Measurements from ENCODE around the gene CSPG5. TPM values are rescaled to one million over a fixed set of nuclear protein-coding genes. Genes with fewer than 3 reads are reported as not detected.

The CSPG5 gene
- total RNA-seq, 1 experiment from 2014 or later, result 7.4 TPM

DNA sequence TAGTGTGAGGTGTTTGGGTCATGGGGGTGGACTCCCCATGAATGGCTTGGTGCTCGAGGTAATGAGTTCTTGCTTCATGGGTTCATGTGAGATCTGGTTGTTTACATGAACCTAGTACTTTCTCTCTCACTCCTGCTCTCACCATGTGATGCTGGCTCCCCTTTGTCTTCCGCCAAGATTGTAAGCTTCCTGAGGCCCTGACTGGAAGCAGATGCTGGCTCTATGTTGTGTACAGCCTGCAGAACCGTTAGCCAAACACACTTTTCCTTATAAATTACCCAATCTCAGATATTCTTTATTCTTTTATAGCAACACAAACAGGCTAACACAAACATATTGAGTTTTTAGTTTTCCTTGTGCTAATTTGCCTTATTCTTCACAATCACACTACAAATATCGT lies 3.2 kb upstream of the CSPG5 start:
- H3K27ac Mint-ChIP-seq (ENCODE audit: unreplicated experiment), result no peak overlapping the region
- H3K36me3 Mint-ChIP-seq (ENCODE audit: insufficient read depth, unreplicated experiment), result peaks cover 7% of the 10 kb centered on the region
- peaks cover 13% of the 10 kb centered on the region for H3K27me3 Mint-ChIP-seq (ENCODE audit: unreplicated experiment)
- H3K4me1 Mint-ChIP-seq (ENCODE audit: low read depth, unreplicated experiment), result no peaks in the 10 kb centered on the region
- CTCF ChIA-PET, result no interaction called here
- BruUV-seq (replicated peaks), result TSS peak; percentile 3
- H3K4me3 Mint-ChIP-seq (ENCODE audit: low read depth, unreplicated experiment), result no peak overlapping the region
- no peaks in the 10 kb centered on the region for H3K9me3 Mint-ChIP-seq (ENCODE audit: low read depth, unreplicated experiment)
- DNase-seq, result no peak
- TF ChIP-seq, protein P1, sequence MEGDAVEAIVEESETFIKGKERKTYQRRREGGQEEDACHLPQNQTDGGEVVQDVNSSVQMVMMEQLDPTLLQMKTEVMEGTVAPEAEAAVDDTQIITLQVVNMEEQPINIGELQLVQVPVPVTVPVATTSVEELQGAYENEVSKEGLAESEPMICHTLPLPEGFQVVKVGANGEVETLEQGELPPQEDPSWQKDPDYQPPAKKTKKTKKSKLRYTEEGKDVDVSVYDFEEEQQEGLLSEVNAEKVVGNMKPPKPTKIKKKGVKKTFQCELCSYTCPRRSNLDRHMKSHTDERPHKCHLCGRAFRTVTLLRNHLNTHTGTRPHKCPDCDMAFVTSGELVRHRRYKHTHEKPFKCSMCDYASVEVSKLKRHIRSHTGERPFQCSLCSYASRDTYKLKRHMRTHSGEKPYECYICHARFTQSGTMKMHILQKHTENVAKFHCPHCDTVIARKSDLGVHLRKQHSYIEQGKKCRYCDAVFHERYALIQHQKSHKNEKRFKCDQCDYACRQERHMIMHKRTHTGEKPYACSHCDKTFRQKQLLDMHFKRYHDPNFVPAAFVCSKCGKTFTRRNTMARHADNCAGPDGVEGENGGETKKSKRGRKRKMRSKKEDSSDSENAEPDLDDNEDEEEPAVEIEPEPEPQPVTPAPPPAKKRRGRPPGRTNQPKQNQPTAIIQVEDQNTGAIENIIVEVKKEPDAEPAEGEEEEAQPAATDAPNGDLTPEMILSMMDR (IDR thresholded peaks at IDR 0.05; ENCODE audit: unreplicated experiment), result no peak
- intact Hi-C loops (cut with micrococcal nuclease; ENCODE audit: unreplicated experiment), result no loop called here

DNA sequence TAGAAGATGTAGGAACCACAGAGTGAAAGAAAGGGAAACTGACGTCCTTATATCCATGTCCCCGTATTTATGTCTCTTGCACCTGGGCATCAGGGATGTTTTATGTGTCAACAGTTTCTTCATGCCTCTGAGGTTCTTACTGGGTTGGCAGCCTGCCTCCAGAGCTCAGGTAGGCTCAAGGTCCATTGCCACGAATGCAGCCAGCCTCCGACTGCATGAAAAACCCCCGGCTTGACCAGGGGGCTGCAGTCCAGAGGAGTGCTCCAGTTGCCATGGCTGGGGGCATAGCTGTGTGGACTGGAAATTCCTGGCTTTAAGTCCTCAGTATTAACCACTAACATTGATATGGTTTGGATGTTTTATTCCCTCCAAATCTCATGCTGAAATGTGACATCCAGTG lies 2.8 kb upstream of the CSPG5 start:
- intact Hi-C loops (cut with micrococcal nuclease; ENCODE audit: unreplicated experiment), result no loop called here
- no TSS peak for BruUV-seq (replicated peaks)
- Mint-ChIP-seq H3K4me3 (ENCODE audit: low read depth, unreplicated experiment) (no peak overlapping the region), H3K9me3 (ENCODE audit: low read depth, unreplicated experiment) (no peaks in the 10 kb centered on the region), H3K4me1 (ENCODE audit: low read depth, unreplicated experiment) (no peaks in the 10 kb centered on the region), H3K36me3 (ENCODE audit: insufficient read depth, unreplicated experiment) (peaks cover 7% of the 10 kb centered on the region), H3K27ac (ENCODE audit: unreplicated experiment) (no peak overlapping the region), H3K27me3 (ENCODE audit: unreplicated experiment) (peaks cover 13% of the 10 kb centered on the region)
- DNase-seq, result no peak
- CTCF ChIA-PET, result no interaction called here
- TF ChIP-seq, protein P1 (IDR thresholded peaks at IDR 0.05; ENCODE audit: unreplicated experiment), result no peak

GRCh38 chr3:47580481-47580880 lies 1.8 kb upstream of the CSPG5 start:
- CTCF ChIA-PET, result no interaction called here
- peaks cover 13% of the 10 kb centered on the region for H3K27me3 Mint-ChIP-seq (ENCODE audit: unreplicated experiment)
- no peak overlapping the region for H3K4me3 Mint-ChIP-seq (ENCODE audit: low read depth, unreplicated experiment)
- peak overlapping the region; percentile 1 for H3K27ac Mint-ChIP-seq (ENCODE audit: unreplicated experiment)
- intact Hi-C loops (cut with micrococcal nuclease; ENCODE audit: unreplicated experiment), result no loop called here
- peaks cover under 1% of the 10 kb centered on the region for H3K36me3 Mint-ChIP-seq (ENCODE audit: insufficient read depth, unreplicated experiment)
- TF ChIP-seq, protein P1 (IDR thresholded peaks at IDR 0.05; ENCODE audit: unreplicated experiment), result no peak
- H3K9me3 Mint-ChIP-seq (ENCODE audit: low read depth, unreplicated experiment), result no peaks in the 10 kb centered on the region
- no peaks in the 10 kb centered on the region for H3K4me1 Mint-ChIP-seq (ENCODE audit: low read depth, unreplicated experiment)
- no peak for DNase-seq
- no TSS peak for BruUV-seq (replicated peaks)

- intact Hi-C loops (cut with micrococcal nuclease; ENCODE audit: unreplicated experiment), result no loop called here
- CTCF ChIA-PET, result no interaction called here
- TF ChIP-seq, protein P1 (IDR thresholded peaks at IDR 0.05; ENCODE audit: unreplicated experiment), result no peak
- no TSS peak for BruUV-seq (replicated peaks)
- no peaks in the 10 kb centered on the region for H3K36me3 Mint-ChIP-seq (ENCODE audit: insufficient read depth, unreplicated experiment)
- no peak for DNase-seq
- H3K4me3 Mint-ChIP-seq (ENCODE audit: low read depth, unreplicated experiment), result peak overlapping the region; percentile 51
- H3K27ac Mint-ChIP-seq (ENCODE audit: unreplicated experiment), result no peak overlapping the region
- no peaks in the 10 kb centered on the region for H3K4me1 Mint-ChIP-seq (ENCODE audit: low read depth, unreplicated experiment)
- H3K9me3 Mint-ChIP-seq (ENCODE audit: low read depth, unreplicated experiment), result no peaks in the 10 kb centered on the region
- H3K27me3 Mint-ChIP-seq (ENCODE audit: unreplicated experiment), result peaks cover 13% of the 10 kb centered on the region
Observed at GRCh38 chr3:47579875-47580274, 1.2 kb upstream of the CSPG5 start.

All from Calu3 (cell line).